GM21423 (cell line): ENCODE results near the gene MRNIP.
"Not testable (repeated sequence)": the region's sequence is repeated elsewhere in the genome, so short reads cannot be mapped to it uniquely, and the experiment has no call there.

Experiments
- ATAC-seq: cut with Tn5 transposase; IDR thresholded peaks from one replicate; pipeline ENCODE4 v1.9.1; 2021; ENCODE audit warnings: mild to moderate bottlenecking, moderate library complexity; ENCODE audit not compliant: unreplicated experiment

The MRNIP gene

DNA sequence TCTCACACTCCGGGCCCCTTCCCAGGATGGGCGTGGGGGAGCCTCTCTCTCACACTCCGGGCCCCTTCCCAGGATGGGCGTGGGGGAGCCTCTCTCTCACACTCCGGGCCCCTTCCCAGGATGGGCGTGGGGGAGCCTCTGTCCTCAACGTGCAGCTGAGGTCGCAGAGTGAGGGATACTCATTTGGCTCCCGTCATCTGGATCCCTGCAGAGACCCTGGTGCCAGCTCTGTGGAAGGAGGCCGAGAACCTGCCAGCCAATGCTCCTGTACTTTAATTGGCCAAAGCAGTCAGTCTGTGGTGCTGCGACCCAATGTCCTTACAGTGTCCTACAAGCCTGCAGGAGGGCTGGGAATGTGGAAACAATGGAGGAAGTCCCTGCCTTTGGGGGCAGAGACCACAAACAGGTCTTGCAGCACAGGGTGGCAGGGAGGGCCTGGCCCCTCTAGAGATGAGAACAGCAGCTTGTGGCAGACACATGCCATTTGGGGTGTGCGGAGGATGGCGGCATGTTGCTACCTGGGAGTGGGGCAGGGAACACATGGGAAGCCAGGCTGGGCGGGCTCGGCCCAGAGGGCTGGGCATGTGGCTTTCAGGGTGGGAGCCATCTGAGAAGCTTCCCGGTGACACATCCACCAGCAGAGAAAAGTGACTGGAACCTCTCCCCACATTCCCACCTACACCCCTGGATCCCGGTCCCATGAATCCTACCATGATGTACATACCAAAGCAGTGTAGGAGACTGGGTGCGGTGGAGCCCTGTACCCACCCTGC lies 13.6 kb upstream of the MRNIP start:
- no peak for ATAC-seq

GRCh38 chr5:179871533-179871932 lies 12.9 kb upstream of the MRNIP start:
- not testable (repeated sequence) for ATAC-seq

- ATAC-seq: no peak
Measured at GRCh38 chr5:179870952-179871351, 12.3 kb upstream of the MRNIP start.

DNA sequence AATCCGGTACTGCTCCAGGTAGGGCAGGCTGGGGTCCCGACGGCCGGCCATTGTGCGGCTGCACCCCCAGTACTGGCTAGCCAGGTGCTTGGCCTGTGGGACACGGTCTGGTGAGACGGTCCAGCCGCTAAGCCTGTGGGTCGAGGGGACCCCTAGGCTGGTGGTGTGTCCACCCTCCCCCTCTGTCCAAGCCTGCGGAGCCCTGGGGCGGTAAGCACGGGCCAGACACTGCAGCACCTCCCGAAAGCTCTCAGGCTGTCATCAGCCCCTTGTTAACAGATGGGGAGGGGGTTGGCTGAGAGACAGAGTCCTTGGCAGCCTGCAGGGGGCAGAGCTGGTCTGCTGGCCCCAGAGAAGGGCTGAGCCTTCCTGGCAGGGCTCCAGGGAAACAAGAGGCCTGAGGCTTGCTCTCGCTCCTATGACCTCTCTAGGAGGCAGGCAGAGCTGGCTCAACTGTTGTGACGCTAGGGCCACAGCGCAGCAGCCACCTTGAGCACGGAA lies 11.8 kb upstream of the MRNIP start:
- ATAC-seq: no peak

DNA sequence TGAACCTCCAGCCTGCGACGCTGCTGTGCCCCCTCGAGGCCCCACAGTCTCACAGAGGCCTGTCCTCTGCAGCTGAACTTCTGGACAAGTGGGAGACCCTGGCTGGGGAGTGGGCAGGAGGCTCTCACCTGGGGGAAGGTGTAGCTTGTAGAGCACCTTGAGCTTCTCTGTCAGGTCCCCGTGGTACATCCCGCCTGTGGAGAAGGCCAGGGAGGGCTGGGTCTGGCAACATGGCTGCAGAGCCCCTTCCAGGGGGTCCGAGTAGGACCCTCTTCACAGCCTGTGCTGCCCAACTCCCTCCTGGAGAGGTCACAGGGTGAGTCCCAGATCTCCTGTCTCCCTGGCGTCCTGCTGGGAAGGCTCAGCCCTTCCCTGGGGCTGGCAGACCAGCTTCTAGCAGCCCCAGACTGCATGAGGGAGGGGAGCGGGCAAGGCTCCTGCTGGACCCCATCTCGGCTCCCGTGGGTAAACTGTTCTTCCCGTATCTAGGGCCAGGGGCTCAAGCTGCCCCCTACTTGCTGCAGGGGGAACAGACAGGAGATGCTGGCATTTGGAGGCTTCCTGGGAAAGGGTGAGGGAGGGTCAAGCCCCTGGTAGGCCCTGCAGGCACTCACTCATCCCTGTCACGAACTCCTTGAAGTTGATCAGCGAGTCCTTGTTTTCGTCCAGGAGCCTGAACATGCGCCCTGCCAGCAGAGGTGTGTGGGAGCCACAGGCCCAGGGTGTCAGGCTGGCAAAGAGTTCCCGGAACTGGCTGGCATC lies 11.2 kb upstream of the MRNIP start:
- ATAC-seq: no peak

GRCh38 chr5:179869101-179869500 lies 10.5 kb upstream of the MRNIP start:
- ATAC-seq: no peak

DNA sequence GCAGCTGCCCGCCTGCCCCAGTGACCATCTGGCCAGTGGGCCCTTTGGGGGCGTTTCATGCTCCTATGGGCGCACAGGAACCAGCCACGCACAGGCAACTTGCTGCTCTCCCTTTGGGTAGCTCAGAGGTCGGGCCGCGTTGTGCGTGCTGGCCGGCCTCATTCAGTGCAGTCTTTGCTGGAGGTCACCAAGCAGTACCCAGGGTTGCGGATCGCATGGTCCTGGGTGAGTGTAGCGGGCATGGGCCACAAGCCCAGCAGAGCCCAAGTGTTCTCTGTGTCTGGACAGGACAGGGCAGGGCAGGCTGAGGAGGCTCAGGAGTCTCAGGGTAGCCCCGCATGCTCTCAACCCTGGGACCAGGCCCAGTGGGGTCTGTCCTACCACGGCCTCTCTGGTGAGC lies 9.9 kb upstream of the MRNIP start:
- no peak for ATAC-seq

GRCh38 chr5:179867476-179867875 lies 8.9 kb upstream of the MRNIP start:
- no peak for ATAC-seq

DNA sequence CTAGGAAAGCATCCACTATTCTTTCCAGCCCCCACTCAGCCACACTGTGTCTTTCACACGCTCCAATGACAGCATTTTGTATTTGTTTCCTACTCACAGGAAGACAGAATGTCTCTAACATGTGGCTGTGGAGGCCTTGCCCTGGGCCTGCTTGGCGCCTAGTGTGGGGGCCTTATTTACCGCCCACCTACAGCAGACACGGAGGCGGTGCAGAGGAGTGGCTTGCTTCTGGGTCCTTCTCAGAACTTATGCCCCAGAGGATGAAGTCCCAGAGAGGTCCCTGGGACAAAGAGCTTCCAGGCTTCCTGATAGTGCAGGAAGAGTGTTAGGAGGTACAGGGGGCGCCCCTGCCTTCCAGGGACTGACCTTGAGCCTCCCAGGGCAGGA lies 8.5 kb upstream of the MRNIP start:
- no peak for ATAC-seq

DNA sequence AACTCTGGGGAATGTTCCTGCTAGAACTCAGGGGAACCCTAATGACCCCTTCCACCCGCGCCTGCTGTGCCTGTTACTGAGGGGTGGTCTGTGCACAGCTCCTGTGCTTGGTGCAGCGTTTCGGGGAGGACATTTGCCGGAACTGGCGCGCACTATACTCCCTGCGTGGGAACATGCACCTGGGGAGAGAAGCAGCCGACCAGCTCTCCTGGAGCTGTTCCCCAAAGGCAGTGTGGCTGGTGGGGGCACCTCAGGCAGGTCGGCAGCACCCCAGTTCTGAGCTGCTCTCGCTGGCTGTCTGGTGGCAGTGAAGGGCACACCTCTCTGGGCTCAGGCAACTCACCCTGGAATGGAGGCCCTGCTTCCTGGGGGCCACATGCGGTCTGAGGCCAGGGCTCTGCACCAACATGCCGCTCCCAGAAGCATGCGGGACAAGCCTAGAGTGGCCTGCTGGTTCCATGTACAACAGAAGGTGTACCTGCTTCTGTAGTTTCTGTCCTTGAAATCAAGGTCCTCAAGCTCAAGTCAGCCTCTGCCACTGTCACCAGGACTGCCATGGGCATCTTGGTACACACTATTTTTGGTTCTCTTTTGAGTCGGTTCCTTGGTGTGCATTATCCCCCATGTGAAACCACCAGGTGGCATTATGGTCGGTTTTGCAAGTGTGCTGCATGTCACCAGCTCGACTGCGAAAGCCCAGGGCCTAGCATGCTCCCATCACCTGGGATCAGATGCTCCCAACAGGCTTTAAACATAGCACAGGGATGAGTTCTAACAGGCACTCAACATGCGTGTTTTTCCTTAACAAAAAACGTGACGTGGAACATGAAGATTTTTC lies 7.8 kb upstream of the MRNIP start:
- ATAC-seq: no peak

- ATAC-seq: no peak
Measured at GRCh38 chr5:179865491-179866240, 7.0 kb upstream of the MRNIP start.

- no peak for ATAC-seq
Measured at GRCh38 chr5:179864686-179865085, 6.1 kb upstream of the MRNIP start.

DNA sequence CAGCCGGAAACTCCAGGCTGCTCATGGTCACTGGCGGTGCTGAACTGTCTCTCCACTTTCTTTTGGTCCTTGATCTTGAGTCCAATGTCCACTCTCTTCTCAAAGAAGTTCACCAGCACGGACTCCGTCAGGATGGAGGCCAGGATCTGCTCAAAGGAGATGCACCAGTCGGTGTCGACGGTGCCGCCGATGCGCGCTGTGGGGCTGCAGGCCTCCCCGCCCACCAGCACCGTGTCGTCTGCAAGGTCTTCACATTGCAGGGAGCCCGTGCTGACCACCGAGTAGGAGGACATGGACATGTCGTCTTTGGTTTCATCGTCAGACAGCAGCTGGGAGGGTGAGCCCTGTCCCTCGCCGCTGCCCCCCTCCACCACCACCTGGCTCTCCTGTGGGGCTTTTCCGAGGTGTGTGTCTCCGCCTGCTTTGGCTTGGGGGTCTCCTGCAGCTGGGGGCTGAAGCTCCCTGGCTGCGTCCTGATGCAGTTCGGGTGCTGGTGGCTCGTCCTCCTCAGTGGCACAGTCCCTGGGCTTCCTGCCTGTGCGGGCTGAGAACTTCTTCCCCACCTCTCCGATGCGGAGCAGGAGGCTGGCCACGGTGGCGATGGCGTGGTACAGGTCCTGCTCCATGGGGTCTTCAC lies 5.0 kb upstream of the MRNIP start:
- no peak for ATAC-seq

DNA sequence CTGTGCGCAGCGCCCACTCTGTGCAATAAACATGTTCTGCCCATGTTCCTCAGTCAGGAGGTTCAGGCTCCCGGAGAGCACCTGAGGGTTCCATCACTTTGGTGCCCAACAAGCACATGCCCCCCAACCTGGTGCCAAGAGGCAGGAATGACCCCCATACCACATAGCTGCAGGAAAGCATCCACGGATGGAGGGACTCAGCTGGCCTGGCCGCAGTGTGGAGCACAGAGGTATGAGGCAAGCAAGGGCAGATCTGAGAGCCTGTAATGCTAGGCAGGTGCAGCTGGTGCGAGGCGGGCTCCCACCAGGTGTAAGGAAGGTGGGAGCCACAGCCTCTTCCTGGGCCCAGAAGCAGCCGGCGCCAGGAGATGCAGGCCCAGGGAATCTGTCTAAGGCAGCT lies 4.3 kb upstream of the MRNIP start:
- ATAC-seq: no peak

DNA sequence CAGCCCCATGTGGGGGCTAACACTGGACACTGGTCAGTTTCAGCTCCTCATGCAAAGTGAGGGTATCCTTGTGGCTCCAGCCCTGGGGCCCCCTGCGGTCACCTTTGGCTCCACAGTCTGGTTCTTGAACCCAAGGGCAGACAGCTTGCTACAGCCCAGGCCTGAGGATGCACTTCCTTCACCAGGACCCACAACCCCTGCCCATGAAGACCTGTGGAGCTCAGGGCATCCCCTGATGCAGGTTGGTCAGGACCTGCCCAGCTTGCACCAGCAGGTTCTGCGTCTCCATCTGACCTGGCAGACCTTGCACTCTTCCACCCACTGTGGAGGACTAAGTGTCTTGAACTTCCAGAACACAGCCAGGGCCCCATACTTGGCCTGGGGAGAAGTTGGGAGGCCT lies 3.7 kb upstream of the MRNIP start:
- no peak for ATAC-seq

GRCh38 chr5:179860301-179860700 lies 1.7 kb upstream of the MRNIP start:
- ATAC-seq: no peak

DNA sequence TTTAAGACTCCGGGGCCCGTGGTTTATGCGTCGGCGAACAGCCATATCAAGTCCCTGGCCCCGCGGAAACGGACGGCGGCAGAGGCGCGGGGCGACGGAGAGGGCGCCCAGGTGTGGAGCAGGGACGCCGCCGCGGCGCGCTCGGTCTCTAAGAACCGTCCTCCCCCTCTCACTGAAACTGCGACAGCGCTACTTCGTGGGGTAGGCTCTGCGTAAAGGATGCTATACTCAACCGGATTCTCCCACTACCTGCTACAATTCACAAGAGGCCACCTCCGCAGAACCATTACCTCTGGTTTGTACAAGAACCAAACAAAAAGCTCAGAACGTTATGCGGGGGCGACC lies 404 bp downstream of the MRNIP start:
- peak; percentile 30 for ATAC-seq

DNA sequence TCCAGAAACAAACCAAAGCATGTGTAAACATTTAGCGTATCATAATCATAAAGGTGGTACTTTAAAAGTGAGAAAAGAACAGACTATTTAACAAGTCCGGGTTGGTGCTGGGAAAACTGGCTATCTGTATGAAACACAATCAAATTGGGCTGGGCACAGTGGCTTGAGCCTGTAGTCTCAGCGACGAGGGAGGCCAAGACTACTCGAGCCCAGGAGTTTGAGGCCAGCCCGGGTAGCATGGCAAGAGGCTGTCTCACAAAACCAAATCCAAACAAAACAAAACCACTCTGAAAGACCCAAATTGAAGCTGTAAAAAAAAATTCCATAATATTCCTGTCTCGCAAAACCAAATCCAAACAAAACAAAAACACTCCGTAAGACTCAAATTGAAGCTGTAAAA lies 4.3 kb downstream of the MRNIP start:
- no peak for ATAC-seq

GRCh38 chr5:179852993-179853547 lies 5.5 kb downstream of the MRNIP start:
- peak; percentile 80 for ATAC-seq

- ATAC-seq: no peak
Measured at GRCh38 chr5:179841621-179842020, 17.0 kb downstream of the MRNIP start.
